CD4-positive, alpha-beta memory T cell (primary cell): Measurements from ENCODE around the gene GABRR2. TPM values are rescaled to one million over a fixed set of nuclear protein-coding genes. Genes with fewer than 3 reads are reported as not detected.
A peak's percentile ranks its signal among the peaks of the same experiment; 100 is the strongest.

Experiments used
- CTCF ChIA-PET: fragments of 350-600 bp; sonication (Branson Sonifier 250); formaldehyde crosslinking; loops from one replicate; lab custom pipeline; 2021; ENCODE audit warnings: inconsistent platforms; ENCODE audit not compliant: partially characterized antibody; lab: Charles Lee
- POLR2A ChIA-PET: fragments of 350-600 bp; sonication (Branson Sonifier 250); formaldehyde crosslinking; loops from one replicate; lab custom pipeline; 2021; ENCODE audit not compliant: partially characterized antibody; lab: Charles Lee
- DNase-seq, 5 donors: peaks; one replicate each; pipeline versions ENCODE4 v3.0.0 to v3.0.0-alpha.2; 2020 to 2022; ENCODE audit warnings: mixed read lengths in 1 of 5
- H3K27ac ChIP-seq: one replicate; pipeline ENCODE4 v1.7.0; 2013; ENCODE audit warnings: low read depth, low read length
- H3K27me3 ChIP-seq: 2 replicates; pipeline ENCODE4 v1.7.0; 2013; ENCODE audit warnings: mild to moderate bottlenecking, low read length, moderate library complexity; ENCODE audit not compliant: insufficient read depth
- H3K36me3 ChIP-seq: 2 replicates; pipeline ENCODE4 v1.7.0; 2013; ENCODE audit warnings: mild to moderate bottlenecking, low read length, moderate library complexity; ENCODE audit not compliant: insufficient read depth
- H3K4me1 ChIP-seq: 2 replicates; pipeline ENCODE4 v1.7.0; 2013; ENCODE audit warnings: mild to moderate bottlenecking, low read length, moderate library complexity; ENCODE audit not compliant: insufficient read depth
- H3K4me3 ChIP-seq, 2 donors: one replicate each; pipeline ENCODE4 v1.7.0; 2013; ENCODE audit warnings: low read length in 2 of 2, mild to moderate bottlenecking in 1 of 2
- H3K9me3 ChIP-seq, 2 donors: one replicate each; pipeline ENCODE4 v1.7.0; 2013; ENCODE audit warnings: low read length in 2 of 2, control low read depth in 1 of 2; ENCODE audit not compliant: control insufficient read depth in 1 of 2
- H3K27ac Mint-ChIP-seq, 7 donors: one replicate each; pipeline ENCODE4 v1.8.0; 2020 to 2021; ENCODE audit warnings: mixed read lengths in 7 of 7, mild to moderate bottlenecking in 6 of 7, inconsistent platforms in 3 of 7, moderate library complexity in 3 of 7
- H3K27me3 Mint-ChIP-seq, 2 donors: one replicate each; pipeline ENCODE4 v1.8.0; 2020 to 2021; ENCODE audit warnings: mixed read lengths in 2 of 2
- H3K36me3 Mint-ChIP-seq, 2 donors: one replicate each; pipeline ENCODE4 v1.8.0; 2020 to 2021; ENCODE audit warnings: mixed read lengths in 2 of 2, inconsistent platforms in 1 of 2, mild to moderate bottlenecking in 1 of 2
- H3K4me1 Mint-ChIP-seq, 4 donors: one replicate each; pipeline ENCODE4 v1.8.0; 2020 to 2021; ENCODE audit warnings: mixed read lengths in 4 of 4, mild to moderate bottlenecking in 1 of 4
- H3K4me3 Mint-ChIP-seq, 8 donors: one replicate each; pipeline ENCODE4 v1.8.0; 2020 to 2021; ENCODE audit warnings: mixed read lengths in 8 of 8, mild to moderate bottlenecking in 7 of 8, moderate library complexity in 6 of 8, inconsistent platforms in 3 of 8
- H3K9me3 Mint-ChIP-seq, 8 donors: one replicate each; pipeline ENCODE4 v1.8.0; 2020 to 2021; ENCODE audit warnings: mixed read lengths in 8 of 8, mild to moderate bottlenecking in 5 of 8, inconsistent platforms in 3 of 8, moderate library complexity in 1 of 8
- intact Hi-C: fragments of 100-400 bp; cut with micrococcal nuclease; formaldehyde crosslinking; loops from one replicate; pipeline ENCODE4 v1.15.1; 2023
- polyA plus RNA-seq, 2 donors: library from polyadenylated mRNA; unstranded; fragments of 300-500 nt; fragmentation: Illumina TruSeq; gene quantifications; one replicate each; pipeline ENCODE4 v1.2.3, GENCODE V29; 2021
- total RNA-seq, 2 experiments: library from RNA; stranded (reverse); gene quantifications; one replicate each; pipeline ENCODE4 v1.2.3, GENCODE V29; 2021

Gene GABRR2
- total and polyA plus RNA-seq, 4 experiments from 2014 or later: 0.10 to 1.7 (median 1.2) TPM; not detected in 1

- no peaks in the 10 kb centered on the region for H3K9me3 Mint-ChIP-seq
- peak overlapping the region; percentile 1 to 90 for H3K4me3 ChIP-seq
- peaks cover 67% of the 10 kb centered on the region for H3K4me1 ChIP-seq
- peaks cover 0 to 6% of the 10 kb centered on the region in 2 donors for H3K36me3 Mint-ChIP-seq
- no peaks in the 10 kb centered on the region for H3K27me3 ChIP-seq
- peak overlapping the region; percentile 92 to 99 (median 98) for H3K4me3 Mint-ChIP-seq
- DNase-seq: no peak
- ChIA-PET CTCF (interaction anchor here (0.9 to 8.9 kb wide), 8 partner anchors 11 to 368 kb away, joined by 3 to 79 read pairs (median 13); no protein-coding TSS in a partner anchor), POLR2A (interaction anchor here (0.8 to 11.3 kb wide), 15 partner anchors 9 to 468 kb away, joined by 3 to 157 read pairs (median 6); partner anchors contain the start of genes MDN1, PM20D2, PNRC1 and RNGTT)
- no peaks in the 10 kb centered on the region for H3K27me3 Mint-ChIP-seq
- no peaks in the 10 kb centered on the region for H3K9me3 ChIP-seq
- no peaks in the 10 kb centered on the region for H3K36me3 ChIP-seq
- H3K27ac ChIP-seq: peak overlapping the region; percentile 89
- intact Hi-C loops: loop anchor here (1.0 to 5.0 kb wide), 5 partner anchors 53 to 389 kb away; partner anchors contain the start of genes PM20D2, PNRC1 and RNGTT
- H3K27ac Mint-ChIP-seq: peak overlapping the region; percentile 86 to 99 (median 98)
- peaks cover 45 to 80% (median 58%) of the 10 kb centered on the region in 4 donors for H3K4me1 Mint-ChIP-seq
Observed at GRCh38 chr6:89351671-89352277, 36.7 kb upstream of the GABRR2 start.

GRCh38 chr6:89350281-89350966 is 35.3 kb upstream of the GABRR2 start:
- H3K27ac Mint-ChIP-seq: peak overlapping the region; percentile 70 to 99 (median 97)
- intact Hi-C loops: loop anchor here (5.0 kb wide), 3 partner anchors 68 to 388 kb away; partner anchors contain the start of genes PM20D2 and RNGTT
- peak overlapping the region in 1 of 2 donors; percentile 40 for H3K4me3 ChIP-seq
- H3K36me3 ChIP-seq: no peaks in the 10 kb centered on the region
- H3K27me3 Mint-ChIP-seq: no peaks in the 10 kb centered on the region
- H3K4me3 Mint-ChIP-seq: peak overlapping the region; percentile 92 to 99 (median 98)
- DNase-seq: peak in 3 of 5 donors; percentile 23 to 37 (median 28)
- ChIA-PET POLR2A (interaction anchor here (1.1 to 11.3 kb wide), 12 partner anchors 13 to 387 kb away, joined by 3 to 157 read pairs (median 6); partner anchors contain the start of genes PM20D2, PNRC1 and RNGTT), CTCF (interaction anchor here (0.6 to 8.9 kb wide), 12 partner anchors 9 to 384 kb away, joined by 3 to 79 read pairs (median 5); partner anchors contain the start of gene PNRC1)
- H3K36me3 Mint-ChIP-seq: peaks cover 0 to 6% of the 10 kb centered on the region in 2 donors
- no peaks in the 10 kb centered on the region for H3K27me3 ChIP-seq
- no peaks in the 10 kb centered on the region for H3K9me3 Mint-ChIP-seq
- no peaks in the 10 kb centered on the region for H3K9me3 ChIP-seq
- H3K27ac ChIP-seq: peak overlapping the region; percentile 11
- H3K4me1 ChIP-seq: peaks cover 56% of the 10 kb centered on the region
- H3K4me1 Mint-ChIP-seq: peaks cover 48 to 80% (median 62%) of the 10 kb centered on the region in 4 donors

- H3K4me3 ChIP-seq: no peak overlapping the region
- H3K9me3 Mint-ChIP-seq: no peaks in the 10 kb centered on the region
- no peaks in the 10 kb centered on the region for H3K27me3 ChIP-seq
- H3K27me3 Mint-ChIP-seq: no peaks in the 10 kb centered on the region
- DNase-seq: no peak
- H3K4me1 Mint-ChIP-seq: peaks cover 48 to 74% (median 62%) of the 10 kb centered on the region in 4 donors
- ChIA-PET POLR2A (interaction anchor here (1.0 to 11.3 kb wide), 6 partner anchors 8 to 266 kb away, joined by 3 to 157 read pairs (median 6); partner anchors contain the start of genes PM20D2 and PNRC1), CTCF (interaction anchor here (5.5 to 8.9 kb wide), 2 partner anchors 19 to 24 kb away, joined by 56 to 79 read pairs; no protein-coding TSS in a partner anchor)
- intact Hi-C loops: no loop called here
- H3K27ac Mint-ChIP-seq: peak overlapping the region in 6 of 7 donors; percentile 48 to 98 (median 70)
- no peak overlapping the region for H3K4me3 Mint-ChIP-seq
- peaks cover 0 to 10% of the 10 kb centered on the region in 2 donors for H3K36me3 Mint-ChIP-seq
- peaks cover 47% of the 10 kb centered on the region for H3K4me1 ChIP-seq
- no peak overlapping the region for H3K27ac ChIP-seq
- no peaks in the 10 kb centered on the region for H3K9me3 ChIP-seq
- no peaks in the 10 kb centered on the region for H3K36me3 ChIP-seq
Observed at GRCh38 chr6:89348372-89348771, 33.3 kb upstream of the GABRR2 start.

GRCh38 chr6:89347825-89348224 is 32.7 kb upstream of the GABRR2 start:
- Mint-ChIP-seq H3K27ac (peak overlapping the region; percentile 2 to 88 (median 70)), H3K27me3 (no peaks in the 10 kb centered on the region), H3K4me3 (no peak overlapping the region), H3K4me1 (peaks cover 48 to 73% (median 60%) of the 10 kb centered on the region in 4 donors), H3K9me3 (no peaks in the 10 kb centered on the region), H3K36me3 (peaks cover 0 to 10% of the 10 kb centered on the region in 2 donors)
- no peaks in the 10 kb centered on the region for H3K9me3 ChIP-seq
- no peaks in the 10 kb centered on the region for H3K36me3 ChIP-seq
- POLR2A ChIA-PET: interaction anchor here (1.0 to 11.3 kb wide), 5 partner anchors 10 to 265 kb away, joined by 3 to 157 read pairs (median 6); partner anchors contain the start of genes PM20D2 and PNRC1
- H3K4me3 ChIP-seq: no peak overlapping the region
- no peaks in the 10 kb centered on the region for H3K27me3 ChIP-seq
- peaks cover 43% of the 10 kb centered on the region for H3K4me1 ChIP-seq
- CTCF ChIA-PET: interaction anchor here (1.0 to 8.9 kb wide), 4 partner anchors 9 to 25 kb away, joined by 5 to 79 read pairs (median 6); no protein-coding TSS in a partner anchor
- DNase-seq: no peak
- H3K27ac ChIP-seq: no peak overlapping the region
- intact Hi-C loops: no loop called here

- Mint-ChIP-seq H3K36me3 (peaks cover 5 to 11% of the 10 kb centered on the region in 2 donors), H3K9me3 (no peaks in the 10 kb centered on the region), H3K4me1 (peaks cover 45 to 65% (median 54%) of the 10 kb centered on the region in 4 donors), H3K27ac (peak overlapping the region in 4 of 7 donors; percentile 0 to 76 (median 24)), H3K4me3 (no peak overlapping the region), H3K27me3 (no peaks in the 10 kb centered on the region)
- H3K4me3 ChIP-seq: no peak overlapping the region
- H3K36me3 ChIP-seq: peaks cover 5% of the 10 kb centered on the region
- H3K27me3 ChIP-seq: no peaks in the 10 kb centered on the region
- H3K4me1 ChIP-seq: peaks cover 39% of the 10 kb centered on the region
- H3K27ac ChIP-seq: no peak overlapping the region
- DNase-seq: no peak
- ChIA-PET CTCF (interaction anchor here (1.2 to 8.9 kb wide), 4 partner anchors 10 to 26 kb away, joined by 3 to 79 read pairs (median 6); no protein-coding TSS in a partner anchor), POLR2A (interaction anchor here (7.4 kb wide), 1 partner anchor 48 kb away, joined by 56 read pairs; no protein-coding TSS in a partner anchor)
- H3K9me3 ChIP-seq: no peaks in the 10 kb centered on the region
- intact Hi-C loops: no loop called here
Observed at GRCh38 chr6:89346433-89346832, 31.3 kb upstream of the GABRR2 start.

GRCh38 chr6:89339565-89339964 is 24.5 kb upstream of the GABRR2 start:
- Mint-ChIP-seq H3K4me3 (no peak overlapping the region), H3K27ac (no peak overlapping the region), H3K36me3 (peaks cover 29 to 57% of the 10 kb centered on the region in 2 donors), H3K9me3 (no peaks in the 10 kb centered on the region), H3K4me1 (peaks cover 4 to 7% (median 6%) of the 10 kb centered on the region in 4 donors), H3K27me3 (no peaks in the 10 kb centered on the region)
- Histone ChIP-seq H3K4me3 (no peak overlapping the region), H3K27ac (no peak overlapping the region), H3K4me1 (no peaks in the 10 kb centered on the region), H3K27me3 (no peaks in the 10 kb centered on the region), H3K36me3 (peaks cover 39% of the 10 kb centered on the region), H3K9me3 (no peaks in the 10 kb centered on the region)
- intact Hi-C loops: no loop called here
- POLR2A ChIA-PET: interaction anchor here (0.6 kb wide), 1 partner anchor 78 kb away, joined by 3 read pairs; no protein-coding TSS in a partner anchor
- CTCF ChIA-PET: interaction anchor here (1.1 to 4.4 kb wide), 2 partner anchors 12 to 41 kb away, joined by 3 to 17 read pairs; partner anchors contain the start of gene UBE2J1
- DNase-seq: no peak
